ENCODE measurements around the gene L1CAM.

Gene L1CAM

GRCh38 chrX:153875391-153876111 lies 10.4 kb downstream of the L1CAM start:
- DNase-seq (ENCODE audit: low read depth), result peak; percentile 58

DNA sequence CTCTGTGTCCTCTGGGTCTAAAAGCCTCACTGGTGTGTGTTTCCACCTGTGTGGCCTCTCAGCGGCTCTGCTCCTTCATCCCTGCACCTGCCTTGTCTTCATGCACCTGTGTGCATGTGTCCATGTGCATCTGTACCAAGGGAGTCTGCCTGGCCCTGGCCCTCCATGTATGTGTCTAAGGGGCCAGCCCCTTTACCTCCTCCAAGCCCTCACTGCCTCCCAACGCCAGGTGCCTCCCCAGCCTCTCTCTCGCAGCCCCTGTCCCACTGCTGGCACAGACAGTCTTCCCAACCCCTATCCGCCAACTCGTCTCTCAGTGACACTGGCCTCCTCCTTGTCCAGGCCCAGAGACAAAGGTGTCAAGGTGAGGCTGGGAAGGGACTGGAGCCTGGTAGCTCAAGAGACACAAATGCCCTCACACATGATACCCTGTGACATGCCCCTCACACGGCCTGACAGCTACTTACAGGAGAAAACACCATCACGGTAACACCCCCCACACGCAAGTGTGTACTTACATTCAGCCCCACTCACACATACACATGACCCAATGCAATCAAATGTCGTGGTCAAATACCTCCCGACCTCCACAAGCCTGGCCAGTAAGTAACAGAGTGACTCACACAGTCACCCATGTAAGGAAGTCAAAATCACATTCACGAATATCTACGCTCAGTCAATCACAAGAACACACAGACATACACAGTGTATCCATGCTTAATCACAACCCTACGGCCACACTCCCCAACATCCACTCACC lies 11.4 kb downstream of the L1CAM start:
- DNase-seq (ENCODE audit: low read depth), result no peak

DNA sequence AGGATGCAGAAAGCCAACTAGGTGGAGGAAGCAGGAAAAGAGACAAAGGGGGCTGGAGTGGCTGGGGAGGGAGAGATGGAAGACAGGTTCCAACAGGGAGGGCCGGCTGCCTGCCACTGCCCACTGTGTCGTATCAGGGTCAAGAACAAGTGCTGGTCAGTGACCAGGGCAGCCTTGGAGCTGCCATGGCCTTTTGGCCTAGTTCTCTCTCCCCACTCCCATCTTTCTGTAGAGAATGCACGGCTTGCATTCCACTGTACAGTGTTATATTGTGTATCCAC lies 11.9 kb downstream of the L1CAM start:
- no peak for DNase-seq (ENCODE audit: low read depth)

DNA sequence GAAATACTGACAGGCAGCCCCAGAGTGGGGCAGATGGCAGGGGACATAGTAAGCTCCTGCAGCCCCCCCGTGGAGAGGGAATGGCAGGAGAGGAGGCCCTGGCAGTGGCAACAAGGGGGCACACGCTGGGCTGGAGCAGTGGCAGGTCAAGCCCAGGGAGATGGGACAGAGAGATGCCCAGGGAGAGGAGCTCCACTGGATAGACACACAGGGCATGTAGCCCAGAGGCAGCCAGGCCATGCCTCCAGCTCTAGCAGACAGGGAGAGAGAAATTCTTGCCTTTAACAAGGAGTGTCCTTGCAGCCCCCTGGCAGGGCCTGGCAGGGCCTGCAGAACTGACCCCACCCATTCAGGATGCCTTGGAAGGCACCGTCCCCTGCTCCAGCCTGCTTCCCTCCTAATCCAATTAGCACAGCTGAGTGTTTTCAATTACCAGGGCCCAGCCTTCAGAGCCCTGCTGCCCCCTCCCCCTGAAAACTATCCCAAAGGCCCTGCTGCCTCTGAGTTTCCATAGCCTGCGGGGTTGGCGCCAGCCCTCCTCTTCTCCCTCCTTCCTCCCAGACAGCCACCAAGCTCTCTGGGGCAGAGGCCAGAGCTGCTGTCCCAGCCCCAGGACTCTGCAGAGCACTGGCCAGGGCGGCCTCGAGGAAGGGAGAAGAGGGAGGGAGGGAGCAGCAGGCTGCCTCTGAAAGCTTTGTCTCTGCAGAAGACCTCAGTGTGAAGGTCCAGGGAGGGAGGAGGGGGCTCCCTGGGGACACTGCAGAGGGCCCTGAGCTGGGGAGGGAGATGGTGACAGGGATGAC lies 12.5 kb downstream of the L1CAM start:
- no peak for DNase-seq (ENCODE audit: low read depth)

DNA sequence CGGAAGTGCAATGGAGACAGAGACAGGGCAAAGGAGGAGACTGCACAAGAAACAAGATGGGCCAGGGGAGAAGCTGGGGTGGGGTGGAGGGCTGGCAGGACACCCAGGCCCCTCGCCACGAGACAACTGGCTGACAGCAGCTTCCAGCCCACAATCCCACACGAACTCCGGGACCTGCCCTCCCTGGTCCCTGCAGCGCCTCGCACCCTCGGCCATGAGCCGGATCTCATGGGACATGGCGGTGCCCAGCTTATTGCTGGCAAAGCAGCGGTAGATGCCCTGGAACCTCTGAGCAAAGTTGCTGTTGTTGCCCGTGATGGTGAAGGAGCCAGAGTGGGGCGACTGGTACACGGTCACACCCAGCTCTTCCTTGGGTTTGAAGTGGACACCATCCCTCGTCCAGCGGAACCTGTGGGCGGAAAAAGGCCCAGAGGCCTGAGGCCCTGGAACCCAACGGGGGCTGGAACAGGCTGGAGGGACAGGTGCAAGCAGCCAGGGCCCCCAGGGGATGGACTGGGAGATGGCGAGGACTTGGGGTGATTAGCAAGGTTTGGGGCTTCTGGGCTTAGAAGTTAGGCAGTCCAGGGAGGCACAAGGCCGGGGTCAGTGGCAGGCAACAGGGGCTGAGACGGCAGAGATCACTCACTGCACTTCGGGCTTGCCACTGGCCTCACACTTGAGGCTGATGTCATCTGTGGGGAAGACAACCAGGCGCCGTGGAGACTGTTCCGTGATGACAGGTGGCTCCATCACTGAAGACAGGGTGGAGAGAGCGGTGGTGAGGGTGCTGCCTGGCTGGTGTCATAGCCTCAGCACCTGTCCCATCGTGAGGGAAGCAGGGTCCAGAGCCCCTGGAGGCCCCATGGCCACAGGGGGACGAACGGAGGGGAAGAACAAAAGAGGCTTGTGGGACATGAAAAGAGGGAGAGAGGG lies 13.8 kb downstream of the L1CAM start:
- DNase-seq (ENCODE audit: low read depth), result no peak

DNA sequence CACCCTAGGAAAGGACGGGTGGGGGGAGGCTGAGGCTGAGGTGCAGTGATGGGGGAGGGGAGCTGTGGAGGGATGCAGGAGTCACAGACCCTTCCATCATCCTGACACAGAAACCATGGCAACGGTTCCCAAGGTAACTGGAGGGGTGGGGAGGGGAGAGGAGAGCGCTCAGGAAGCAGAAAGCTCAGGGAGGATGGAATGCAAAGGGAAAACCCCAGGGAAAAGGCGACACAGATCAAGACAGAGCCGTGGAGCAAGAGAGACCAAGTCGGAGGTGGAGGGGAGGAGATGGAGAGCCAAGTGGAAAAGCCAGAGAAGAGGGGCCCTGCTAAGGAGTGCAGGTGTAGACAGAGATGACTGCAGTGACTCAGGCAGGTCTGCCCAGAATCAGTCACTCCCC lies 14.5 kb downstream of the L1CAM start:
- DNase-seq (ENCODE audit: low read depth), result no peak

GRCh38 chrX:153870791-153871360 lies 15.1 kb downstream of the L1CAM start:
- DNase-seq (ENCODE audit: low read depth), result no peak

DNA sequence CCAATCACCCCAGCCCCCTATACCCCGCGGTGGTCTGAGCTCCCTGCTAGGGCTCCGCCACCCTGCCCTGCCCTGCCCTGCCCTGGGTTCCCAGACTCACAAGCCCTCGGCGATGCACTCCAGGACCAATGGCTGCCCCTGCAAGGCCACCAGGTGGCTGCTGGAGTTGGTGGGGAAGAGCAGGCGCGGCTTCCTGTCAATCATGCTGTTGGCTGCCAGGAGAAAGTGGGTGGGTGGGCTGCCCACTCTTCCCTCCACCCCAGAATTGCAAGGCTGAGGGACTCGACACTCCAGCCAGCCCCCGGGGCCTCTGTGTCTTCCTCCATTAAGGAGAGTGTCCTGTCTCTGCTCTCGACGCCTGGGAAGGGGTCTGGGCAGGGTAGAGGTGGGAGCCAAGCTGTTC lies 15.7 kb downstream of the L1CAM start:
- DNase-seq (ENCODE audit: low read depth), result no peak

DNA sequence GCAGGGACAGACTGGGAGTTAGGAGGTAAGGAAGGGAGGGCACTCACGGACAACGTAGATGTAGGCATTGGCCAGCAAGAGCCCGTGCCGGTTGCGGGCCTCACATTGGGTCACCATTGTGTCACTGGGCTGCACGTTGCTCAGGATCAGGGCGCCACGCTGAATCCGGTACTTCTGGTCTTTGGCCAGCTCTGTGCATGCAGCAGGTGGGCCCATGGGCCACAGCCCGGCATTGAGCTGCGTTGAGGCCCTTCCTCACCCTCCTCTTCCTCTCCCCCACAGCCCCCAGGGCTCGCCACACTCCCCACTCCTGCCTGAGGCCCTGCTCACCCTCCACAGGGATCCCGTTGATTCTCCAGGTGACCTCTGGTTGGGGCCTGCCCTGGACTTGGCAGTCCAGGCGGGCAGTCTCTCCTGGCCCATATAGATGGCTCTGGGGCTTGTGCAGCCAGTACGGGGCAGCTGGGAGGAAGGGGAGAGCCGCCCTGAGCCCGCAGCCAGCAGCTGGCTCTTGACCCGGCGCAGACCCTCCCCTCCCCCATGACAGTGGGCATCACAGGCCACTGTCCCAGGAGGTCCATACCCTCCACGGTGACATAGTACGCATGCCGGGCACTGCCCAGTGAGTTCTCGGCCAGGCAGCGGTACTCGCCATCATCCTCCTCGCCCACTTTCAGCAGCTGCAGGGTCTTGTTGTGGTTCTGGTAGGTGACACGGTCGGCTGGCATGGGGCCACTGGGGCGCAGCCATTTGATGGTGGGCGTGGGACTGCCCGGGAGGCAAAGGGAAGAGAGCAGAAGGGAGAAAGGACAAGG lies 16.3 kb downstream of the L1CAM start:
- no peak for DNase-seq (ENCODE audit: low read depth)

GRCh38 chrX:153868576-153869472 lies 17.1 kb downstream of the L1CAM start:
- no peak for DNase-seq (ENCODE audit: low read depth)

DNA sequence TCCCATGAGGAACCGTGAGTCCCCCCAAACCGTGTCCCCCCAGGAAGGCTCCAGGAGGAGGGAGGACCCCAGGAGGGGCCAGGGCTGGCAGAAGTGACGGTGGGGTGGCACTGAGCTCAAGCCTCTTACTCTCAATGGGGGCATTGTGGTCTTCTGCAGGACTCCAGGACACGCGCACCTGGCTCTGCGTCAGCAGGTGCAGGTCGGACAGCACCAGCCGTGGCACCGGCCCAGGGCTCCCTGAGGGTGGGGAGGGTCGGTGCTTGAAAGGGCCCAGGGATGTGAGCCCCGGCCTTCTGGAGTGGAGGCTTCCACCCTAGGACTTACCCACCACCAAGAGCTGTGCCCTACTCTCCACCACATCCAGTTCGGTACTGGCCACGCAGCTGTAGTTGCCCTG lies 18.3 kb downstream of the L1CAM start:
- DNase-seq (ENCODE audit: low read depth), result no peak

DNA sequence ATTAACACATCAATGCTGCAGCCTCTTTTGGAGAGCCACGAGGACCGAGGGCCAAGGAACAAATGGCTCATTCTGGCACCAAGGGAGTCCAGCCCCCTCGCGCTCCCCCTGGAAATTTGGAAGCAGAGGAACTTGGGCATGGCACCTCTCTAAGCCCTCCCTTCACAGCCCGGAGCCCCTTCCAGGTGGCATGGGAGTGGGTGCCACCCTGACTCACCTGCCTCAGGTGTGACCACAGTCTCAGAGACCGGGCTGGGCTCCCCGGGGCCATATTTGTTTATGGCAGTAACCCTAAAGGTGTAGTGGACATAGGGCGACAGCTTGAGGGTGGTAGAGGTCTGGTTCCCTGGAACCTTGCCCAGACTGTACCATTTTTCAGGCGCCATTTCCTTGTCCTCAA lies 18.8 kb downstream of the L1CAM start:
- no peak for DNase-seq (ENCODE audit: low read depth)

DNA sequence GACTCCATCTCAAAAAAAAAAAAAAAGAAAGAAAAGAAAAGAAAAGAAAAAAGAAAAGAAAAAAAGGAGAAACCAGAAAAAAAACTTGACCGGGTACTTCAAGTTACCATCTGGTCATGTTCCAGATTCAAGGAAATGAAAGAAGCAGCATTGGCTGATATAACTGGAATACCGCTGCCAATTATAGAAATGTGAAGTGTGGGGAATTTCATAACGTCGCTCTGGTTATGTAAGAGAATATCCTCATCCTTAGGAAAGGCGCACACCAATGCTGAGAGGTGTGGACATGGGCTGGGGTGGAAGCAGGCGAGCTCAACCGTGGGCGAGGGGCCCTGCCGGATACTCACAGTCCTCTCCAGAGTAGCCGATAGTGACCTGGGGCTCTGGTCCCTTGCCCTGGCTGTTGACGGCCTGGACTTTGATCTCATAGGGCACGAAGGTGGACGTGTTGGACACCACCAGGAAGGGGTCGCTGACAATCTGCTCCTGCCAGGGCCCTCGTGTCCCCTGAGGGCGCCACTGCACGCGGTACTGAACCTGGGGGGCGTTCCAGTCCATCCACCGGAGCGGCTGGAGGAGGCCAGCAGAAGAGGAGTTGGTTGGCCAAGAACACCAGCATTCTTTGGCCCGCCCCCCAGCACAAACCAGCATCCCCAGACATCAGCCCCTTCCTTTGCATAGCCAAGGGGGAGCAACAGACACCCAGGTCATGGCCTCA lies 19.5 kb downstream of the L1CAM start:
- no peak for DNase-seq (ENCODE audit: low read depth)

DNA sequence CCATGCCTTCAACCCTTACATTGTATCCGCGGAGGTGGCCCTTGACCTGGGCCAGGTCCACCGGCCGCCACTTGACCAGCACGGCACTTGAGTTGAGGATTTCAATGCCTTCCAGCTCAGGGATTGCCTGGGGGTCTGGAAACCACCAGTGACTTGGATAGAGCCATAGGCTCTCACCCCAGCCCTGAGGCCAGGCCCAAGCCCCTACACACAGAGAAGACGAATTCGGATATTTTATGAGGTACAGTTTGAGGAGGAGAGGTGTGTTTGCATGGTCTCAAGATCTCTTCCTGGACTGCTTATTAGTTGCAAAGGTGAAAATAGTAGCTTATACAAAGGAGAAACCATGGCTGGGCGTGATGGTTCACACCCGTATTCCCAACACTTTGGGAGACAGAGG lies 20.3 kb downstream of the L1CAM start:
- no peak for DNase-seq (ENCODE audit: low read depth)

- no peak for DNase-seq (ENCODE audit: low read depth)
These were observed 20.7 kb downstream of the L1CAM start for GRCh38 chrX:153865321-153865580.

DNA sequence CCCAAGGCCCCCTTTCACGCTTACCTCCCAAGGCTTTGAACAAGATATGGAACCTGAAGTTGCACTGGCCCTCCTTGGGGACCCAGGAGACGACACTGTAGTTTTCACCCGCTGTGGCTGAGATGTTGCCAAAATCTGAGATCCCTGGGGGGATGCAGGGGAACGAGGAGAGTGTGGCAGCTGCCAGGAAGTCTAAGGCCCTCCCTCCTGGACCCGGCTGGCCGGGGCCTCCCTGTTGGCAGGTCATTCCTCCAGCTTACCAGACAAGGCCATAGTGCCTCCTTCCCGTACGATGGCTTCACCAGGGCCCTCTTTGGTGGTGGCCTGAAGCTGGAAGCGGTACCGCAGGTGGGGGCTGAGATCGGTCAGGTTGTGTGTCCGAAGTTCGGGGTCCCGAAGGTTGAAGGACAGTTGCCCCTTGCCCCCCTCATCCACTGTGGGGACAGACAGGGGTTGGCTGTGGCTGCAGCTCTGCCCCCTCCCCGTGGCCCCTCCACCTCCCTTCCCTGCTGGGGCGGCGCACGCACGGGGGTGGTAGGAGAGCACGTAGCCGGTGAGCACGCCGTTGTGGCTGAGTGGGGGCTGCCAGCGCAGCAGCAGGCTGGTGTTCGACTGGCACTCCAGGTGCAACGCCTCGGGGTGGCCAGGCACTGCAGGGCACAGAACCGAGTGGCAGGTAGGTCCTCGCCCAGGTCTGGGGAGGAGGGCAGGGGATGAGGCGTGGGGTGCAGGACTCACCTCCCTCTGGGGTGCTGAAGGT lies 21.2 kb downstream of the L1CAM start:
- no peak for DNase-seq (ENCODE audit: low read depth)

- no peak for DNase-seq (ENCODE audit: low read depth)
These were observed 21.9 kb downstream of the L1CAM start for GRCh38 chrX:153864101-153864500.

GRCh38 chrX:153863251-153863991 lies 22.6 kb downstream of the L1CAM start:
- DNase-seq (ENCODE audit: low read depth), result no peak
